Spleen (tissue), 7 donors: ENCODE results near the gene SNAP29.

Experiments used
- POLR2AphosphoS5 ChIP-seq, 3 donors: sonication (generic); formaldehyde crosslinking; IDR thresholded peaks; one replicate each; pipeline ENCODE4 v1.5.1; 2017; ENCODE audit warnings: antibody characterized with exemption in 3 of 3
- TF ChIP-seq, protein P1 (sequence below), 11 experiments: fragments of 200-600 bp in 7 of 11; fragments of 450-650 bp in 4 of 11; sonication (generic) in 4 of 11; IDR thresholded peaks in 8 of 11; conservative IDR thresholded peaks in 3 of 11; 1 replicate in 7 of 11; 2 replicates in 4 of 11; pipeline versions ENCODE4 v1.4.0 to v1.8.0; 2016 to 2021; ENCODE audit warnings: antibody characterized with exemption in 11 of 11, inconsistent platforms in 4 of 11, mild to moderate bottlenecking in 1 of 11
- donor health status: DM: no; HTN: no; CAD: no; lungs with moderate emphysema.
- donor health status: DM: no; HTN: no; CAD: no.
- donor health status: DM: no; HTN: no; CAD: no.

DNA sequence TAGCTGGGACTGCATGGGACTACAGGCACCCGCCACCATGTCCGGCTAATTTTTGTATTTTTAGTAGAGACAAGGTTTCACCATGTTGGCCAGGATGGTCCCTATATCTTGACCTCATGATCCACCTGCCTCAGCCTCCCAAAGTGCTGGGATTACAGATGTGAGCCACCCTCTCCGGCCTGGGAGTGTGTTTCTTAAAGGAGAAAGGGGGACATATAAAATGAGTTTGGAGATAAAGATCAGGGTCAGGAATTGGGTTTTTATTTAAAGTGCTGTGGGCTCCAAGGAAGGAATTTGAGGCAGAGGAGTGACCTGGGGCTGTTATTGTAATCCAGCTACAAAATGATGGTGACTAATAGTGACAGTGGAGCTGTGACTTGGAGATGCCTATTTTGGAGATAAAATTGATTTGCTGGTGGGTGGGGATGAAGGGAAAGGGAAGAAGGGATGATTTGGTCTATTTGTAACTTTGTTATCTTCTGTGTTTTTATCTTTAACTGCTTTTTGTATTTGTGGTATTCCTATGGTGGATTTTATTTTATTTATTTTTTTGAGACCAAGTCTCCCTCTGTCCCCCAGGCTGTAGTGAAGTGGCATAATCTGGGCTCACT is 63.4 kb downstream of the SNAP29 start:
- TF ChIP-seq, protein P1, sequence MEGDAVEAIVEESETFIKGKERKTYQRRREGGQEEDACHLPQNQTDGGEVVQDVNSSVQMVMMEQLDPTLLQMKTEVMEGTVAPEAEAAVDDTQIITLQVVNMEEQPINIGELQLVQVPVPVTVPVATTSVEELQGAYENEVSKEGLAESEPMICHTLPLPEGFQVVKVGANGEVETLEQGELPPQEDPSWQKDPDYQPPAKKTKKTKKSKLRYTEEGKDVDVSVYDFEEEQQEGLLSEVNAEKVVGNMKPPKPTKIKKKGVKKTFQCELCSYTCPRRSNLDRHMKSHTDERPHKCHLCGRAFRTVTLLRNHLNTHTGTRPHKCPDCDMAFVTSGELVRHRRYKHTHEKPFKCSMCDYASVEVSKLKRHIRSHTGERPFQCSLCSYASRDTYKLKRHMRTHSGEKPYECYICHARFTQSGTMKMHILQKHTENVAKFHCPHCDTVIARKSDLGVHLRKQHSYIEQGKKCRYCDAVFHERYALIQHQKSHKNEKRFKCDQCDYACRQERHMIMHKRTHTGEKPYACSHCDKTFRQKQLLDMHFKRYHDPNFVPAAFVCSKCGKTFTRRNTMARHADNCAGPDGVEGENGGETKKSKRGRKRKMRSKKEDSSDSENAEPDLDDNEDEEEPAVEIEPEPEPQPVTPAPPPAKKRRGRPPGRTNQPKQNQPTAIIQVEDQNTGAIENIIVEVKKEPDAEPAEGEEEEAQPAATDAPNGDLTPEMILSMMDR (IDR thresholded peaks at IDR 0.05 in 8 of 11, conservative IDR thresholded peaks at IDR 0.05 in 3 of 11), result no peak
- no peak for TF ChIP-seq POLR2AphosphoS5 (IDR thresholded peaks at IDR 0.05)
